HG03432 (cell line): ENCODE results near the gene LYPD6B.

Experiments
- ATAC-seq: cut with Tn5 transposase; IDR thresholded peaks from one replicate; pipeline ENCODE4 v1.9.1; 2021; ENCODE audit warnings: mild to moderate bottlenecking, moderate library complexity; ENCODE audit not compliant: unreplicated experiment

Gene LYPD6B

GRCh38 chr2:149068996-149069888, 30.7 kb downstream of the LYPD6B start:
- no peak for ATAC-seq

DNA sequence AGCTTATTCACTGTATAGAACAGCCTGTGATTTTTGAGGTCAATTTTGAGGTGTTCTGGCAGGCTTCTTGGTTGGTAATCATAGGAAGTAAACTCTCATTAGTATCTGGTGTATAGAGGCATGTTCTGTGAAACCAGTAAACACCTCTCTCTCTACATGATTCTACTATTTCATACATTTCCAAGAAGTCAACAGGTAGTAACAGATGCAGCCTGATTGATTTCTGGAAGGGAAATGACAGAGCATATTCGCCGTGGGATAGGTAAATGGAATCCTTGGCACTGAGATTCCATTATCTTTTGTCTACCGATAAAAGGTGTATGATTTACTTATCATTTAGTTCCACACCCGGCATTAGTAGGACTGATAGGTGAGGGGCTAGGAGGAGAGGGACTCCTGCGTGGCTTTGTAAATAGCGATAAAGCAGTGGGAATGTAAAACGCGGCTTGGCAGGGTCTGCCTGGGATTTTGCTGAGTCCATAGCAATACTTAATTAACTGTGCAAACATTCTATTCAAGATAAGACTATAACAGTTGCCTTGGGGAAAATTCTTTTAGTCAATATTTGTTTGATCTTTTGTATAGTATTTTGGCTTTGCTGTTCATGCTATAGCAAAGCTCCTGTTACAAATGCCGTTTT, 32.3 kb downstream of the LYPD6B start:
- ATAC-seq = no peak

GRCh38 chr2:149075105-149075504, 36.6 kb downstream of the LYPD6B start:
- ATAC-seq = no peak

DNA sequence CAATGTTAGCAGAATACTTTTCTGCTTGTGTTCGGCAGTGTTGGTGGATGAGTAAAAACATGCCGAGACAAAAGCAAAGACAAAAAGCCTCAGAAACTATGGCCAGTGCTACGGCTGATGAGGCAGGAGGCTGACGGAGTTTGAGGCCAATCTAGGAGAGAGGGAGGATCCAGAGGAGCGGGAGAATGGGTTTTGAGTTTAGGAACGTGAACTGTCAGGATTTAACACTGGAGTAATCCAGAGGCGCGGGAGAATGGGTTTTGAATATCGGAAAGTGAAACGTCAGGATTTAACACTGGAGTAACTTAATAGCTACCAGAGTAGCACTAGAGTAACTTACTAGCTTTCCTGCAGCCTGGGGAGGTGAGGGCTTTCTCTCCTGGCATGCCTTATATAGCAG, 37.4 kb downstream of the LYPD6B start:
- ATAC-seq = no peak

GRCh38 chr2:149076863-149077412, 38.4 kb downstream of the LYPD6B start:
- no peak for ATAC-seq

GRCh38 chr2:149077861-149078260, 39.4 kb downstream of the LYPD6B start:
- ATAC-seq = no peak

DNA sequence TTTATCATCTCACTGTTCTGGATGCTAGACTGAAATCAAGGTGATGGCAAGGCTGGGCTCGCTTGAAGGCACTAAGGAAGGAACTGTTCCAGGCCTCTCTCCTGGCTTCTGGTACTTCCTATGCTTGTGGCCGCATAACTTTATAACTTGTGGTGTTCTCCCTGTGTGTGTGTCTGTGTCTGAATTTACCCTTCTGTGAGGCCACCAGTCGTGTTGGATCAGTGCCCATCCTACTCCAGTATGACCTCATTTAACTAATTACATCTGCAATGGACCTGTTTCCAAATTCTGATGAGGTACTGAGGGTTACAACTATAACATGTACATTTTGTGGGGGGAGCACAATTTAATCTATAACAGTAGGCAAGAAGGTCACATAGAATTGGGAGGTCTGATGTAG, 41.6 kb downstream of the LYPD6B start:
- no peak for ATAC-seq

GRCh38 chr2:149080971-149081370, 42.5 kb downstream of the LYPD6B start:
- ATAC-seq = no peak

GRCh38 chr2:149082079-149082478, 43.6 kb downstream of the LYPD6B start:
- no peak for ATAC-seq

- no peak for ATAC-seq
Observed at GRCh38 chr2:149082735-149083134, 44.2 kb downstream of the LYPD6B start.

DNA sequence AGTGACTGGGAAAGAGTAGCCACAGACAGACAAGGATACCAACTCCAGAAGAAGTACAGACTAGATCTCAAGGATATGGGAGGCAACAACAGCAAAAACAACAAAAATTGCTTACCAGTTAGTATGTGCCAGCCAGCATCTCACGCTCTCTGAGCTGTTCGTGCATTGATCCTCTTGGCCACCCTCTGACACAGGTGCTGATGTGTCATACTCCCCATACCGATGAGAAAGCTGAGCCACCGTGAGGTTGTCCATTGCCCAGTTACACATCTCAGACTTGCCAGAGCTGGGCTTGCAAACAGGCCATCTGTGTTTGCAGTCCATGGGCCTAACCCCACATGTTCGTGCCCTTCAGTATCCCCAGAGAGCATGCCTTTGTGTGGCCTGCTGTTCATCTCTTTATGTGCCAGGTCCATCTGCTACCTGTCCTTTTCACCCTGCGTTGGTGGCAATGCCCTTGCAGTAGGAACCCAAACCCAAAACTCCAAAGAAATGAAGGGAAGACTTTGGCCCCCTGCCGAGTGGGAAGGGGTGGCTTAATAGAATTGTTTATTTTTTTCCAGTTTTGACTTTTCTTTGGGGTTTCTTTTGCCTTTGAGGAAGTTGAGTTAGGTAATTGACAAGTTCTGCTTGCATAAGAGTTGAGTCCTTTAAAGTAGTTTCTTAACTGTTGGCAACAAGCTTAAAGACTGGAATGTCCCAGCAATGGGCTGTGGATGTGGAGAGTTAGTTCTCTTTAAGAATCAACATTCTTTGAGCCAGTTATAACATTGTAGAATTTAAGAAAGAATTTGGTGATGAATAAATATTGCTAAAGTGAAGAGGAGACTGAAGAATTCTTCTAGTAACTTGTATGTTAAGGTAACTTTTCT, 46.7 kb downstream of the LYPD6B start:
- ATAC-seq = no peak

DNA sequence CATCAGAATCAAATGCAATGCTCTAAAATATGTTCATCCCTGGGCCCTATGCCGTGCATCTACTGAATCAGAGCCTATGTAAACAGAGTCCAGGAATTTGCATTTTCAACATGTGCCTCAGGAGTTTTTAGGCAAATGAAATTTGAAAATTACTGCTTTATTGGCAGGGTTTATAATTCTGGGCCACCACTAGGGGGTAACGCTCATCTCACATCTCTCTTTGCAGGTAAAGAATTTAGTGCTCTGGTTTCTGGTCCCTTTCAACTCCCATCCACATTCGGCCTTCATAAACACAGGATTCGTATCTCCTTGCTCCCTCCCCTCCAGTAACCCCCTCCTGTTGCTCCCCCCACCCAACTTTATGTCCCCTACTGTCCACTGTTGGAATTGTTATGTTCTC, 49.3 kb downstream of the LYPD6B start:
- no peak for ATAC-seq

DNA sequence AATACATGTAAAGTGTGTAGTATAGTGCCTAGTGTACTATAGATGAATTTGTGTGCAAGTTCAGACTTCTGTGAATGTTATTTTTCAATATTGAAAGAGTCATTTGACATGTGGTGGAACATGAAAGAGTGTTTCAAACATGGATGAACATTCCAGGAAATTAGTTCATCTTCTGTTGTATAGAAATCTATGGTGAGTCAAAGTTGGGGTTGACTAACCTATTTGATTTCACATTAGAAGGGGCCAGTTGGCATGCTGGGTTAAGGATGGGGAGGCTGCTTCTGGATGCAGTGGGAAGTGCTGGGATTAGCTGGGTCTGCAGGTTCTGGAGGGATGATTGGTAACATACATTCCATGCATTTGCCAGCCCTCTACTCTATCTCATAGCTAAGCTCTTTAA, 50.6 kb downstream of the LYPD6B start:
- ATAC-seq = no peak

GRCh38 chr2:149090706-149091105, 52.2 kb downstream of the LYPD6B start:
- no peak for ATAC-seq

DNA sequence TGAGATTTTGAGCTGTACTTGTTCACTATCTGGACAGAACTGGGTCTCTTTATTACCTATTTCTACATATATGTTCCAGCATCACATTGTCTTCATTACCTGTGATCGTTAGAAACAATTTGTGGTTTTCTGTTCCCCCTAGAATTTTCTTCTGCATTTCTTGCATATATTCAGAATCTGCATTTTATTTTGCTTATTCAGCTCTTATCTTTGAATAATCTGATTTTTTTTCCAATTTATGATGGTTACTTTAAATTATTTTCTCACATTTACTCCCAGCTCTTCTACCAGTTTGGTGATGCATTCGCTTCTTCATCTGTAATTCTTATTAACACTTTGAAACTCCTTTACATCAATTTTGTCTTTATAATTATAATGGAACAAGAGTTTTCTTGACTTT, 55.1 kb downstream of the LYPD6B start:
- ATAC-seq = no peak

GRCh38 chr2:149094217-149095015, 55.9 kb downstream of the LYPD6B start:
- ATAC-seq = no peak

- no peak for ATAC-seq
Observed at GRCh38 chr2:149098701-149099100, 60.2 kb downstream of the LYPD6B start.

GRCh38 chr2:149099298-149099697, 60.8 kb downstream of the LYPD6B start:
- no peak for ATAC-seq

DNA sequence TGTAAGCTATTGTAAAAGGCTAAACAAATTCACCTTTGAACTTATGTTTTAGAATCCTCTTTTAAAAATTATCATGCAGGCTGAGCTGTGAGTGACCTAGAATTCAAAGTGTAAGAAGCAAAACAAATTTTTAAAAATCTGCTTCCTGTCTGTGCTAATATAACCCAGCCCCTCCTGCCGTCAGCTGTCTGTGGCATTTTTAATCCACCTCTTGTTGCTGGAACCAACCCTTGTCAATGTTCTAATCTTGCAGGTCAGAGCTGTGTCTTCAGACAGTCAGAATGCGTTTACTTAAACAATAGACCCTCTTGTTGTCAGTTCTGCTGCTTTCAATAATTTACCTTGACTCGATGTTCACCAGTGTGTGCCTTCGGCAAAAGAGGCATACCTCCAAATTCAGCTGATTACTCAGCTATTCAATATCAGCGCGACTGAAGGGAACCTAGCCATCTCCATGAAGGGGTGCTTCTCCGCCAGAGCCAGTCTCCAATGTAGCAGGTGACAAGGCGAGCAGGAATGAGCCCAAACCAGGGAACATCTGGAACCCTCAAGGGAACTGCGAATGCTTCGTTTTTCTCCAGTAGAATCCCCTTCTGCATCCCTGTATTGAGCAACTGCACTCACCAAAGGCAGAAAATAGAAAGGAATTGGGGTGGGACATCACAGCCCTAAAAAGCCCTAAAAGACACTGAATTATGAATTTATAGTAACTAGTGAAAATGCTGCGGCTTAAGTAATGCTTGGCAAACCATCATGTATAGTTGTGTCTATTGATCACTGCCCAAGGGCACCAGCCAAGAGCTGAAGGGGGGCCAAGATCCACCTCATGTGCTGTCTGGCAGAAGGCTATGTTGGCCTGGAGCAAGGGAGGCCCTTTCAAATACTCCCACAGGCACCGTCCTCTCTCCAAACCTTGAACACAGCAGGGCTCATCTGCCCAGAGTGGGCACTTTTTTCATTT, 62.5 kb downstream of the LYPD6B start:
- ATAC-seq = no peak
